MM.1S (cell line): ENCODE measurements around the gene PHOX2A.

ENCODE experiments used
- DNase-seq: peaks from one replicate; pipeline ENCODE4 v3.0.0-alpha.2; 2015
- H2AFZ ChIP-seq: fragments of 300-600 bp; sonication (generic); 2 replicates; pipeline ENCODE4 v1.6.0; 2016; ENCODE audit warnings: antibody characterized with exemption, low read length
- H3F3A ChIP-seq: fragments of 300-600 bp; sonication (generic); 2 replicates; pipeline ENCODE4 v1.6.1; 2016; ENCODE audit warnings: mild to moderate bottlenecking, antibody characterized with exemption, low read length, moderate library complexity, mixed read lengths; ENCODE audit not compliant: insufficient read depth
- H3K27ac ChIP-seq: fragments of 300-600 bp; sonication (generic); 2 replicates; pipeline ENCODE4 v1.5.1; 2016; ENCODE audit warnings: mild to moderate bottlenecking, low read length
- H3K27me3 ChIP-seq: fragments of 300-600 bp; sonication (generic); replicated peaks from 2 replicates; pipeline ENCODE4 v1.6.0; 2016; ENCODE audit warnings: low read length; ENCODE audit not compliant: insufficient read depth
- H3K36me3 ChIP-seq: fragments of 300-600 bp; sonication (generic); replicated peaks from 2 replicates; pipeline ENCODE4 v1.6.1; 2016; ENCODE audit warnings: mild to moderate bottlenecking, low read length, mixed read lengths; ENCODE audit not compliant: insufficient read depth
- H3K4me1 ChIP-seq: fragments of 300-600 bp; sonication (generic); 2 replicates; pipeline ENCODE4 v1.6.1; 2016; ENCODE audit warnings: low read length, mixed read lengths
- H3K4me2 ChIP-seq: fragments of 300-600 bp; sonication (generic); 2 replicates; pipeline ENCODE4 v1.6.0; 2016; ENCODE audit warnings: low read depth, low read length
- H3K4me3 ChIP-seq: fragments of 300-600 bp; sonication (generic); 2 replicates; pipeline ENCODE4 v1.5.1; 2016; ENCODE audit warnings: low read length, mixed read lengths
- H3K79me2 ChIP-seq: fragments of 300-600 bp; sonication (generic); 2 replicates; pipeline ENCODE4 v1.6.1; 2016; ENCODE audit warnings: mixed run types, low read length, mixed read lengths
- H3K9ac ChIP-seq: fragments of 300-600 bp; sonication (generic); 2 replicates; pipeline ENCODE4 v1.6.1; 2016; ENCODE audit warnings: low read length, mixed read lengths
- H3K9me2 ChIP-seq: fragments of 300-600 bp; sonication (generic); replicated peaks from 2 replicates; pipeline ENCODE4 v1.6.1; 2016; ENCODE audit warnings: mild to moderate bottlenecking, low read length, mixed read lengths; ENCODE audit not compliant: insufficient read depth
- H3K9me3 ChIP-seq: fragments of 300-600 bp; sonication (generic); replicated peaks from 2 replicates; pipeline ENCODE4 v1.6.1; 2016; ENCODE audit warnings: mild to moderate bottlenecking, low read length, mixed read lengths; ENCODE audit not compliant: insufficient read depth
- H4K20me1 ChIP-seq: fragments of 300-600 bp; sonication (generic); 2 replicates; pipeline ENCODE4 v1.6.1; 2016; ENCODE audit warnings: mild to moderate bottlenecking, low read length, moderate library complexity, mixed read lengths; ENCODE audit not compliant: insufficient read depth
- EZH2 ChIP-seq: fragments of 300-600 bp; sonication (generic); optimal IDR thresholded peaks from 2 replicates; pipeline ENCODE3; 2017; ENCODE audit warnings: low read depth, mild to moderate bottlenecking, antibody characterized with exemption, low read length, mixed read lengths
- EZH2phosphoT487 ChIP-seq: fragments of 300-600 bp; sonication (generic); IDR thresholded peaks from 2 replicates; pipeline ENCODE4 v1.6.1; 2018; ENCODE audit warnings: antibody characterized with exemption, low read length
- TF ChIP-seq, protein P1 (sequence below): fragments of 300-600 bp; sonication (generic); IDR thresholded peaks from 2 replicates; pipeline ENCODE4 v1.5.1; 2016; ENCODE audit warnings: antibody characterized with exemption, low read length, mixed read lengths

Gene PHOX2A

DNA sequence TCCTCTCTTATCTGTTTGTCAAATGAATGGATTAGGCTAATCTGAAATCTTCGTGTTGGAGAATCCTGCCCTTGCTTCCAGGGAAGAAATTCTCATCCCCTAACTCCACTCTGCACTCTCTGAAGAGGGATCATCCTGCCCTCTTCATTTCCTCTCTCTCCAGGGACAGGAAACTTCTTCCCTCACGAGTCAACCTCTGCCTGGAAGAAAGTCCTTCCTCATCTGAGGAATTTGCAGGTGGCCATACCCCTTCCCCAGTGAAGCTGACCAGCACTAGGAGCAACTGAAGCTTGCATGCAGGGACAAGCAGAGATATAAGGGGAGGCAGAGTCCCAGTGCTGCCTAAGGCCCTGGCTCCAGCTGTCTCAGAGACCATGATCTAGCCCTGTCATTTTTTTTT is 3.6 kb upstream of the PHOX2A start:
- no peak for DNase-seq
- no peak overlapping the region for H3K9ac ChIP-seq
- H3F3A ChIP-seq: no peaks in the 10 kb centered on the region
- H3K9me3 ChIP-seq: no peaks in the 10 kb centered on the region
- peaks cover 7% of the 10 kb centered on the region; the same call in 1 of the 2 replicates for H3K27me3 ChIP-seq
- H2AFZ ChIP-seq: no peak overlapping the region
- no peak overlapping the region for H3K4me2 ChIP-seq
- no peaks in the 10 kb centered on the region for H4K20me1 ChIP-seq
- no peaks in the 10 kb centered on the region for H3K9me2 ChIP-seq
- H3K27ac ChIP-seq: no peak overlapping the region
- H3K79me2 ChIP-seq: no peaks in the 10 kb centered on the region
- TF ChIP-seq EZH2 (no peak), EZH2phosphoT487 (no peak)
- TF ChIP-seq, protein P1, sequence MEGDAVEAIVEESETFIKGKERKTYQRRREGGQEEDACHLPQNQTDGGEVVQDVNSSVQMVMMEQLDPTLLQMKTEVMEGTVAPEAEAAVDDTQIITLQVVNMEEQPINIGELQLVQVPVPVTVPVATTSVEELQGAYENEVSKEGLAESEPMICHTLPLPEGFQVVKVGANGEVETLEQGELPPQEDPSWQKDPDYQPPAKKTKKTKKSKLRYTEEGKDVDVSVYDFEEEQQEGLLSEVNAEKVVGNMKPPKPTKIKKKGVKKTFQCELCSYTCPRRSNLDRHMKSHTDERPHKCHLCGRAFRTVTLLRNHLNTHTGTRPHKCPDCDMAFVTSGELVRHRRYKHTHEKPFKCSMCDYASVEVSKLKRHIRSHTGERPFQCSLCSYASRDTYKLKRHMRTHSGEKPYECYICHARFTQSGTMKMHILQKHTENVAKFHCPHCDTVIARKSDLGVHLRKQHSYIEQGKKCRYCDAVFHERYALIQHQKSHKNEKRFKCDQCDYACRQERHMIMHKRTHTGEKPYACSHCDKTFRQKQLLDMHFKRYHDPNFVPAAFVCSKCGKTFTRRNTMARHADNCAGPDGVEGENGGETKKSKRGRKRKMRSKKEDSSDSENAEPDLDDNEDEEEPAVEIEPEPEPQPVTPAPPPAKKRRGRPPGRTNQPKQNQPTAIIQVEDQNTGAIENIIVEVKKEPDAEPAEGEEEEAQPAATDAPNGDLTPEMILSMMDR: no peak
- no peak overlapping the region for H3K4me3 ChIP-seq
- H3K4me1 ChIP-seq: no peaks in the 10 kb centered on the region
- H3K36me3 ChIP-seq: no peaks in the 10 kb centered on the region

DNA sequence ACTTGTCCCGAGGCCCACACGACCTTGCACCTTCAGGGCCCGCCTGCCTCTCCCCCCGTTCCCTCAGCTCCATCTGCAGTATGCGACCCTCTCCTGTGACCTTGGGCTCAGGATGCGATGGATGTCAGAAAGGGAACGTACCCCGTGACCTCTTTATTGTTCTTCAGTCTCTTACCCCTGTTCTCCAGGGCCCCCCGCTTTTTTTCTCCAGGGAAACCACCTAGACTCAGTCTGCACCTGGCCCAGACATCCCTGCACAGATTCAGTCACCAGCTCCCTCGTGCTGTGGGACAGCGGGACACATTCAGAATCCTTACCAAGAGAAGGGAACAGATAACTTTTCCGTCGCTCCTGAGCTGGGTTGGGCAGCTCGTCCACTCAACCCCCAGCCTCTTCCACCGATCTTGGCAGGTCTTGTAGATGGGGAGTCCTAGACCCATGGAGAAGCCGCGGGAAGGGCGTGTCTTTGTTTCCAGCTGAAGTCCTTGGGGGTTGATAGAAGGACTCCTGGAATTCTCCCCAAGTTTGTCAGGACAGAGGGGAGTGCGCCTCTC is 1.4 kb upstream of the PHOX2A start:
- no peaks in the 10 kb centered on the region for H3F3A ChIP-seq
- H3K4me1 ChIP-seq: no peaks in the 10 kb centered on the region
- DNase-seq: no peak
- H3K36me3 ChIP-seq: no peaks in the 10 kb centered on the region
- no peaks in the 10 kb centered on the region for H3K9me3 ChIP-seq
- H3K4me3 ChIP-seq: no peak overlapping the region
- H2AFZ ChIP-seq: no peak overlapping the region
- H3K27ac ChIP-seq: no peak overlapping the region
- no peaks in the 10 kb centered on the region for H3K79me2 ChIP-seq
- no peak for TF ChIP-seq EZH2phosphoT487
- TF ChIP-seq, protein P1: no peak
- TF ChIP-seq EZH2: no peak
- no peak overlapping the region for H3K9ac ChIP-seq
- H3K27me3 ChIP-seq: peaks cover 25% of the 10 kb centered on the region
- no peak overlapping the region for H3K4me2 ChIP-seq
- H3K9me2 ChIP-seq: no peaks in the 10 kb centered on the region
- H4K20me1 ChIP-seq: no peaks in the 10 kb centered on the region

DNA sequence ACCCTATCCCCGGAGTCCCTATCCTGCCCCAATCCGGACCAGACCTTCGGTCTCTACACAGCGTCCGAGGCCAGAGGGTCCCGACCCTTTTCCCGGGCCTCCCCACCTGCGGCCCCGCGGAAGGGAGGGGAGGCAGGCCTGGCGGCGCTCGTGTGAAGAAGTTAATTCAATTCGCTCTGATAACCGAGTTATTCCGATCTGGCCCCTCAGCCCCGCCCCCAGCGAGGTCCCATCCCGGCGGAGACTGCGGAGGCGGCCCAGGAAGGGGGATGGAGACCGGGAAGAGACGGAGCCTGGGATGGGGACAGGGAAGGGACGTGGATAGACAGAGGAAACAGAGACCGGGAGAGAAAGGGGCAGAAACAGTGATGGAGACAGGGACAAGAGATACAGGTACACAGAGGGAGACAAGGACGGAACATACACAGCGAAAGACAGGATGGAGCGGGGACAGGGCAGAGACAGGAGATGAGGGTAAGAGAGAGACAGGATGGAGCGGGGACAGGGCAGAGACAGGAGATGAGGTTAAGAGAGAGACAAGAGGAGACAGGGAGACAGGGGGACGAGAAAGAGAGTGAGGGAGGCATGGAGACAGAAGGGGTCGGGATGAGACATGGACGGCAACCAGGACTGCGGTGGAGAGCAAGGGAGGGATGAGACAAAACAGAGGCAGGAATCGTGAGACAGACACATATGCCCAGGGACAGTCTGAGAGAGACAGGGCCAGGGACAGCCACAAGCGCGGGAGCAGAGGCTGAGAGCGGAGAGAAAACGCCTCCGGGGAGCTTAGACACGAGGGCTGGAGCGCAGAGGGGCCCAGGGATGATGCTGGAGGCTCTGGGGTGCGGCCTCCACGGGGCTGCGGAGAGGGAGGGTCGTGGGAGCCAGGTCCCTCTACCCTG is 636 bp upstream of the PHOX2A start:
- no peaks in the 10 kb centered on the region for H3K79me2 ChIP-seq
- H3K27me3 ChIP-seq: peaks cover 30% of the 10 kb centered on the region
- H4K20me1 ChIP-seq: no peaks in the 10 kb centered on the region
- no peak overlapping the region for H3K9ac ChIP-seq
- H3K4me2 ChIP-seq: no peak overlapping the region
- H3K27ac ChIP-seq: no peak overlapping the region
- DNase-seq: no peak
- H2AFZ ChIP-seq: no peak overlapping the region
- no peaks in the 10 kb centered on the region for H3K9me3 ChIP-seq
- TF ChIP-seq EZH2 (no peak), EZH2phosphoT487 (no peak)
- TF ChIP-seq, protein P1: no peak
- H3F3A ChIP-seq: no peaks in the 10 kb centered on the region
- no peaks in the 10 kb centered on the region for H3K4me1 ChIP-seq
- H3K36me3 ChIP-seq: no peaks in the 10 kb centered on the region
- no peaks in the 10 kb centered on the region for H3K9me2 ChIP-seq
- H3K4me3 ChIP-seq: no peak overlapping the region
